Upper lobe of left lung (tissue), 6 donors: Measurements from ENCODE around the gene RTL9. TPM values are rescaled to one million over a fixed set of nuclear protein-coding genes. Genes with fewer than 3 reads are reported as not detected.

Source experiments
- ATAC-seq, 2 donors: fragments of 200-7000 bp; cut with Tn5 transposase; one replicate each; pipeline ENCODE4 v1.9.1; 2022; ENCODE audit warnings: mild to moderate bottlenecking in 2 of 2, moderate library complexity in 2 of 2; ENCODE audit not compliant: low FRiP score in 2 of 2
- DNase-seq, 2 donors: peaks; one replicate each; pipeline ENCODE4 v3.0.0-alpha.2; 2019 to 2020
- H3K27ac ChIP-seq, 4 donors: fragments of 200-600 bp; sonication (generic); one replicate each; pipeline ENCODE4 v1.5.1; 2016 to 2019
- H3K27me3 ChIP-seq, 4 donors: fragments of 200-600 bp; sonication (generic); one replicate each; pipeline ENCODE4 v1.5.1; 2017 to 2019
- H3K36me3 ChIP-seq, 4 donors: fragments of 200-600 bp; sonication (generic); one replicate each; pipeline ENCODE4 v1.5.1; 2016 to 2019
- H3K4me1 ChIP-seq, 4 donors: fragments of 200-600 bp; sonication (generic); one replicate each; pipeline ENCODE4 v1.5.1; 2018 to 2019
- H3K4me3 ChIP-seq, 4 donors: fragments of 200-600 bp; sonication (generic); one replicate each; pipeline ENCODE4 v1.5.1; 2017 to 2019; ENCODE audit warnings: mild to moderate bottlenecking in 2 of 4, moderate library complexity in 1 of 4
- H3K9me3 ChIP-seq, 4 donors: fragments of 200-600 bp; sonication (generic); one replicate each; pipeline ENCODE4 v1.5.1; 2018 to 2019
- EP300 ChIP-seq, 4 donors: sonication (generic); formaldehyde crosslinking; IDR thresholded peaks; one replicate each; pipeline ENCODE4 v1.5.1; 2017; ENCODE audit warnings: antibody characterized with exemption in 4 of 4, control low read depth in 2 of 4
- POLR2A ChIP-seq, 4 donors: fragments of 450-650 bp; IDR thresholded peaks; one replicate each; pipeline ENCODE4 v1.5.1; 2016 to 2017; ENCODE audit warnings: antibody characterized with exemption in 4 of 4, mild to moderate bottlenecking in 2 of 4
- POLR2AphosphoS5 ChIP-seq, 2 donors: sonication (generic); formaldehyde crosslinking; IDR thresholded peaks; one replicate each; pipeline ENCODE4 v1.5.1; 2017; ENCODE audit warnings: antibody characterized with exemption in 2 of 2
- WGBS, 2 donors: methylation state at CpG; one replicate each; pipeline ENCODE4 v1.1.5; 2017 to 2018; 5-methylcytosine and 5-hydroxymethylcytosine counted together
- total RNA-seq, 6 donors: library from RNA; depleted of rRNA in 4 of 6; stranded (reverse); fragments of >200 nt in 4 of 6; gene quantifications; one replicate each; pipeline versions ENCODE4 v1.1.0 to v1.2.1, GENCODE V29; 2016 to 2021
- TF ChIP-seq, protein P1 (sequence below), 6 experiments: fragments of 450-650 bp in 4 of 6; fragments of 200-600 bp in 2 of 6; sonication (generic) in 2 of 6; IDR thresholded peaks; one replicate each; pipeline ENCODE4 v1.5.1; 2016 to 2019; ENCODE audit warnings: antibody characterized with exemption in 6 of 6
- donor health status: DM: no; HTN: no; CAD: no; lungs with moderate emphysema.
- donor health status: DM: no; HTN: yes; CAD: no; lungs with severe emphysema.

The RTL9 gene
- total RNA-seq, 6 donors from 2014 or later: under 0.01 to 0.51 (median 0.18) TPM; not detected in 2

- WGBS, 2 donors: 78 to 87% methylated on average over 11 of the region's 11 CpGs
- Histone ChIP-seq H3K4me1 (no peaks in the 10 kb centered on the region), H3K9me3 (no peaks in the 10 kb centered on the region), H3K4me3 (no peak overlapping the region), H3K27ac (no peak overlapping the region), H3K27me3 (no peaks in the 10 kb centered on the region), H3K36me3 (no peaks in the 10 kb centered on the region)
- DNase-seq (no peak), ATAC-seq (peak in 1 of 2 donors; percentile 73)
- TF ChIP-seq, protein P1, sequence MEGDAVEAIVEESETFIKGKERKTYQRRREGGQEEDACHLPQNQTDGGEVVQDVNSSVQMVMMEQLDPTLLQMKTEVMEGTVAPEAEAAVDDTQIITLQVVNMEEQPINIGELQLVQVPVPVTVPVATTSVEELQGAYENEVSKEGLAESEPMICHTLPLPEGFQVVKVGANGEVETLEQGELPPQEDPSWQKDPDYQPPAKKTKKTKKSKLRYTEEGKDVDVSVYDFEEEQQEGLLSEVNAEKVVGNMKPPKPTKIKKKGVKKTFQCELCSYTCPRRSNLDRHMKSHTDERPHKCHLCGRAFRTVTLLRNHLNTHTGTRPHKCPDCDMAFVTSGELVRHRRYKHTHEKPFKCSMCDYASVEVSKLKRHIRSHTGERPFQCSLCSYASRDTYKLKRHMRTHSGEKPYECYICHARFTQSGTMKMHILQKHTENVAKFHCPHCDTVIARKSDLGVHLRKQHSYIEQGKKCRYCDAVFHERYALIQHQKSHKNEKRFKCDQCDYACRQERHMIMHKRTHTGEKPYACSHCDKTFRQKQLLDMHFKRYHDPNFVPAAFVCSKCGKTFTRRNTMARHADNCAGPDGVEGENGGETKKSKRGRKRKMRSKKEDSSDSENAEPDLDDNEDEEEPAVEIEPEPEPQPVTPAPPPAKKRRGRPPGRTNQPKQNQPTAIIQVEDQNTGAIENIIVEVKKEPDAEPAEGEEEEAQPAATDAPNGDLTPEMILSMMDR (IDR thresholded peaks at IDR 0.05): no peak
- TF ChIP-seq EP300 (IDR thresholded peaks at IDR 0.05) (no peak), POLR2A (IDR thresholded peaks at IDR 0.05) (no peak), POLR2AphosphoS5 (IDR thresholded peaks at IDR 0.05) (no peak)
Measured at GRCh38 chrX:110341189-110342035, 17.2 kb upstream of the RTL9 start.

DNA sequence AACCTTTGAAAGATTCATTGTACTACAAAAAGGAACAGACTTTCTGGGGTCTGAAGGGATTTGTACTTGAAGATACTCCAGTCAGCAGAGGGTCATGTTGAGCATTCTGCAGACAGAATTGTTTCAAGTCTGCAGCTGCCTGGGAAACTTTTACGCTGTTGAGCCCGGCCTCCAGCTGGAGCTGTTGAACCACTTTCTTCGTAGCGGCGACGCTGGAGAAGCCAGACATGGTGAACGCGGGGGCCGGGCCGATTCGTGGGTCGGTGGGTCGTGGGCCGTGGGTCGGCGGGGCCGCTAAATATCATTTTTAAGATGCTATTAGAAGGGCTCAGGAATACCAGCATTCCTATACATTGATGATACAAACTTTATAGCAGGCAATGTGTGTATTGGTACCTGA lies 12.0 kb upstream of the RTL9 start:
- 55 to 69% methylated on average over 6 to 17 of the region's 17 CpGs for WGBS, 2 donors
- ATAC-seq: no peak
- peak in 1 of 2 donors; percentile 46 for DNase-seq
- no peak for TF ChIP-seq POLR2A (IDR thresholded peaks at IDR 0.05)
- TF ChIP-seq POLR2AphosphoS5 (IDR thresholded peaks at IDR 0.05): no peak
- TF ChIP-seq, protein P1 (IDR thresholded peaks at IDR 0.05): no peak
- TF ChIP-seq EP300 (IDR thresholded peaks at IDR 0.05): no peak
- no peaks in the 10 kb centered on the region for H3K27me3 ChIP-seq
- no peak overlapping the region for H3K27ac ChIP-seq
- no peaks in the 10 kb centered on the region for H3K9me3 ChIP-seq
- H3K4me1 ChIP-seq: no peaks in the 10 kb centered on the region
- no peaks in the 10 kb centered on the region for H3K36me3 ChIP-seq
- no peak overlapping the region for H3K4me3 ChIP-seq

- Histone ChIP-seq H3K27ac (no peak overlapping the region), H3K4me3 (no peak overlapping the region), H3K9me3 (no peaks in the 10 kb centered on the region), H3K27me3 (no peaks in the 10 kb centered on the region), H3K36me3 (no peaks in the 10 kb centered on the region), H3K4me1 (no peaks in the 10 kb centered on the region)
- WGBS, 2 donors: 33 to 50% methylated on average over 1 of the region's 1 CpG
- no peak for ATAC-seq
- DNase-seq: no peak
- TF ChIP-seq, protein P1 (IDR thresholded peaks at IDR 0.05): no peak
- TF ChIP-seq POLR2AphosphoS5 (IDR thresholded peaks at IDR 0.05) (no peak), EP300 (IDR thresholded peaks at IDR 0.05) (no peak), POLR2A (IDR thresholded peaks at IDR 0.05) (no peak)
Measured at GRCh38 chrX:110359273-110359672, 625 bp downstream of the RTL9 start.

- DNase-seq: no peak
- no peaks in the 10 kb centered on the region for H3K9me3 ChIP-seq
- no peak for TF ChIP-seq POLR2AphosphoS5 (IDR thresholded peaks at IDR 0.05)
- no peak for TF ChIP-seq POLR2A (IDR thresholded peaks at IDR 0.05)
- TF ChIP-seq, protein P1 (IDR thresholded peaks at IDR 0.05): no peak
- TF ChIP-seq EP300 (IDR thresholded peaks at IDR 0.05): no peak
- H3K36me3 ChIP-seq: no peaks in the 10 kb centered on the region
- no peak overlapping the region for H3K4me3 ChIP-seq
- no peaks in the 10 kb centered on the region for H3K4me1 ChIP-seq
- H3K27ac ChIP-seq: no peak overlapping the region
- no peak for ATAC-seq
- 75 to 91% methylated on average over 1 of the region's 1 CpG for WGBS, 2 donors
- H3K27me3 ChIP-seq: no peaks in the 10 kb centered on the region
Measured at GRCh38 chrX:110363244-110363643, 4.6 kb downstream of the RTL9 start.

GRCh38 chrX:110373310-110373709 lies 14.7 kb downstream of the RTL9 start:
- Histone ChIP-seq H3K9me3 (no peaks in the 10 kb centered on the region), H3K27me3 (no peaks in the 10 kb centered on the region), H3K4me1 (no peaks in the 10 kb centered on the region), H3K27ac (no peak overlapping the region), H3K36me3 (no peaks in the 10 kb centered on the region), H3K4me3 (no peak overlapping the region)
- no peak for TF ChIP-seq POLR2AphosphoS5 (IDR thresholded peaks at IDR 0.05)
- TF ChIP-seq, protein P1 (IDR thresholded peaks at IDR 0.05): no peak
- no peak for TF ChIP-seq POLR2A (IDR thresholded peaks at IDR 0.05)
- no peak for TF ChIP-seq EP300 (IDR thresholded peaks at IDR 0.05)
- no peak for ATAC-seq
- no peak for DNase-seq
- 49 to 60% methylated on average over 2 of the region's 2 CpGs for WGBS, 2 donors
